Measurements from ENCODE around the gene S100PBP. TPM values are rescaled to one million over a fixed set of nuclear protein-coding genes. Genes with fewer than 3 reads are reported as not detected.
"Not testable (repeated sequence)": the region's sequence is repeated elsewhere in the genome, so short reads cannot be mapped to it uniquely, and the experiment has no call there.

Gene S100PBP
- total and polyA plus RNA-seq, 7 donors = 3.9 to 18.1 (median 9.7) TPM

DNA sequence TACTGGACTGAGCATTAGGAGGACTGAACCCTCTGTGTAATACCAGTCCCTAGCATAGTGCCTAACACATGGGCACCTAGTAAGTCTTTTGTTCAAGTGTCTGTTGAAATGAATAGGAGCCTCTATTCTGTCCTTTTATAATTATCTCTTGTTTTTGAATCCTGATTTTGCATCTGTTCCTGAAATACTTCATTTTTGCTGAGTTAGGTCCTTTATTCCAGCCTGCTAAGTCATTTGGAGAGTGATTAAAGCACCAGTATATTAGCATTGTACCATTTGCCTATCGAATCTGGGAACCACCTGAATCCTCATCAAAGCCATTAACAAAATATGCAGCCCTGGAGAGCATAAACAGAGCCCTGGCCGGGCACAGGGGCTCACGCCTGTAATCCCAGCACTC lies 32.6 kb upstream of the S100PBP start:
- no peaks in the 10 kb centered on the region for H3K9me3 ChIP-seq
- no peaks in the 10 kb centered on the region for H3K27me3 ChIP-seq (ENCODE audit: insufficient read depth in 3 of 3, low read length in 2 of 3)
- 90 to 97% (median 90%) methylated on average over 3 of the region's 3 CpGs for WGBS, 3 donors
- no peak overlapping the region for H3K27ac ChIP-seq
- intact Hi-C loops (cut with DNase I) = no loop called here
- no peak for ATAC-seq
- no peak for DNase-seq
- H3K36me3 ChIP-seq (ENCODE audit: insufficient read depth in 1 of 2, low read depth in 1 of 2) = peaks cover 21 to 100% of the 10 kb centered on the region in 2 donors
- H3K4me1 ChIP-seq = no peaks in the 10 kb centered on the region
- TF ChIP-seq, protein P1, sequence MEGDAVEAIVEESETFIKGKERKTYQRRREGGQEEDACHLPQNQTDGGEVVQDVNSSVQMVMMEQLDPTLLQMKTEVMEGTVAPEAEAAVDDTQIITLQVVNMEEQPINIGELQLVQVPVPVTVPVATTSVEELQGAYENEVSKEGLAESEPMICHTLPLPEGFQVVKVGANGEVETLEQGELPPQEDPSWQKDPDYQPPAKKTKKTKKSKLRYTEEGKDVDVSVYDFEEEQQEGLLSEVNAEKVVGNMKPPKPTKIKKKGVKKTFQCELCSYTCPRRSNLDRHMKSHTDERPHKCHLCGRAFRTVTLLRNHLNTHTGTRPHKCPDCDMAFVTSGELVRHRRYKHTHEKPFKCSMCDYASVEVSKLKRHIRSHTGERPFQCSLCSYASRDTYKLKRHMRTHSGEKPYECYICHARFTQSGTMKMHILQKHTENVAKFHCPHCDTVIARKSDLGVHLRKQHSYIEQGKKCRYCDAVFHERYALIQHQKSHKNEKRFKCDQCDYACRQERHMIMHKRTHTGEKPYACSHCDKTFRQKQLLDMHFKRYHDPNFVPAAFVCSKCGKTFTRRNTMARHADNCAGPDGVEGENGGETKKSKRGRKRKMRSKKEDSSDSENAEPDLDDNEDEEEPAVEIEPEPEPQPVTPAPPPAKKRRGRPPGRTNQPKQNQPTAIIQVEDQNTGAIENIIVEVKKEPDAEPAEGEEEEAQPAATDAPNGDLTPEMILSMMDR (IDR thresholded peaks at IDR 0.05) = no peak
- no peak overlapping the region for H3K4me3 ChIP-seq

DNA sequence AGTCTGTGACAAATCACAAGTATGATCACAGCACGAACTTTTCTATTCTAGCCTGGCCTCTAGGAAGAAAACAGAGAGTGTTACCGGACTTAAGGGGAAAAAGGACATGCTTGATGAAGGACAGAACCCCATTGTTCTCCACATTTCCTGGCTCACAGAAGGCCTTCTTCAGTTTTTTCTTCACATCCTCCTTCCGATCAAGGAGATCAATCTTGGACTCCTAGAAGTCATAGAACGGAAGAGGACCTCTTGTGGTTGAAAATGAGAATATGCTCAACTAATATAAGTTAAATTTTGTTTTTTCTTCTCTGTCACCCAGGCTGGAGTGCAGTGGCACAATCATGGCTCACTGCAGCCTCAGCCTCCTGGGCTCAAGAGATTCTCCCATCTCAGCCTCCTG lies 30.6 kb upstream of the S100PBP start:
- peaks cover 24 to 99% of the 10 kb centered on the region in 2 donors for H3K36me3 ChIP-seq (ENCODE audit: insufficient read depth in 1 of 2, low read depth in 1 of 2)
- intact Hi-C loops (cut with DNase I) = no loop called here
- no peak overlapping the region for H3K4me3 ChIP-seq
- no peaks in the 10 kb centered on the region for H3K9me3 ChIP-seq
- 64 to 78% (median 69%) methylated on average over 4 of the region's 4 CpGs for WGBS, 3 donors
- DNase-seq (no peak), ATAC-seq (no peak)
- no peak overlapping the region for H3K27ac ChIP-seq
- H3K4me1 ChIP-seq = no peaks in the 10 kb centered on the region
- TF ChIP-seq, protein P1 (IDR thresholded peaks at IDR 0.05) = no peak
- no peaks in the 10 kb centered on the region for H3K27me3 ChIP-seq (ENCODE audit: insufficient read depth in 3 of 3, low read length in 2 of 3)

DNA sequence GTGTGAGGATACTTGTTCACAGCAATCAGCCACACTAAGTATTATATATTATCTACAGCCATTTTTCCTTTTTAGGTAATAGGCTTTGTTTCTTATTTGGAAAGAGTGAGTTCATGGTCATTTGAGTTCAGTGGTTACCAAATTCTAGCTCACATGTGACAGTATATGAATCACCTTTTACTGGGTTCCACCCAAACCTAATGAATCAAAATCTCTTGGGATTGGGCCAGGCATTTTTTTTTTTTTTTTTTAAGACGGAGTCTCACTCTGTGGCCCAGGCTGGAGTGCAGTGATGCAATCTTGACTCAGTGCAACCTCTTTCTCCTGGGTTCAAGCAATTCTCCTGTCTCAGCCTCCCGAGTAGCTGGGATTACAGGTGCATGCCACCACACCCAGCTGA lies 28.1 kb upstream of the S100PBP start:
- intact Hi-C loops (cut with DNase I); H3K27me3 ChIP-seq (ENCODE audit: insufficient read depth in 3 of 3, low read length in 2 of 3); H3K27ac ChIP-seq; H3K4me1 ChIP-seq; H3K4me3 ChIP-seq; DNase-seq; H3K9me3 ChIP-seq: not testable (repeated sequence)
- WGBS, 3 donors = 55 to 72% (median 66%) methylated on average over 2 of the region's 2 CpGs
- ATAC-seq = peak; percentile 63 to 85 (median 78)
- H3K36me3 ChIP-seq (ENCODE audit: insufficient read depth in 1 of 2, low read depth in 1 of 2) = peaks cover 20 to 95% of the 10 kb centered on the region in 2 donors

DNA sequence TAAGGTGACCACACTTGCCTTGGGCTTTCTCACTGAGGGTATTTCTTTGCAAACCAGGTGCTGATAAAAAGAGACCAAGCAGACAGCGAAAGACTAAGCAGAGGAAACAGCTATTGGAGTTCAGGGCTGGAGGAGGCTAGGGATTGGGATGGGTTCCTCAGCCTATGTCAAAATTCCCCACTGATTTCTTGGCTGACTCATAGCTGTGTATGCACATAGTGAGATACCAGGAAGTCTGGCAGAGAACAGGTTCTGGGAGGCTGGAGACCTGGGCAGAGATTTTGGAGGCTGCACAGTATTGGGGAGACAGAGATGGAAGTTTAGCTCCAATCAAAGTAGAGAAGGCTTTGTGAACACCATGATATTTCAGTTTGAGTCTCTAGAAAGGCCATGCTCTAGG lies 25.6 kb upstream of the S100PBP start:
- H3K9me3 ChIP-seq = no peaks in the 10 kb centered on the region
- TF ChIP-seq, protein P1 (IDR thresholded peaks at IDR 0.05) = no peak
- DNase-seq = no peak
- peaks cover 10 to 93% of the 10 kb centered on the region in 2 donors for H3K36me3 ChIP-seq (ENCODE audit: insufficient read depth in 1 of 2, low read depth in 1 of 2)
- H3K4me1 ChIP-seq = no peaks in the 10 kb centered on the region
- no peak overlapping the region for H3K4me3 ChIP-seq
- intact Hi-C loops (cut with DNase I) = no loop called here
- ATAC-seq = no peak
- no peaks in the 10 kb centered on the region for H3K27me3 ChIP-seq (ENCODE audit: insufficient read depth in 3 of 3, low read length in 2 of 3)
- 93 to 96% (median 96%) methylated on average over 1 of the region's 1 CpG for WGBS, 3 donors
- no peak overlapping the region for H3K27ac ChIP-seq

DNA sequence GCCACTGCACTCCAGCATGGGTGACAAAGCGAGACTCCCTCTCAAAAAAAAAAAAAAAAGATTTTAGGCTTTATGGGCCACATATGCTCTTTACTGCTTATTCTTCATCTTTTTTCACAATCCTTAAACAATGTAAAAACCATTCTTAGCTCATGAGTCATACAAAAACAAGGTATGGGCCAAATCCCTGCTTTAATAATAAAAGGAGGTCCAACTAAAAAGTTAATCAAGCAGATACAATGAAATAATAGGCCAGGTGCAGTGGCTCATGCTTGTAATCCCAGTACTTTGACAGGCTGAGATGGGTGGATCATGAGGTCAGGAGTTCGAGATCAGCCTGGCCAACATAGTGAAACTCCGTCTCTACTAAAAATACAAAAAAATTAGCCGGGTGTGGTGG lies 21.7 kb upstream of the S100PBP start:
- H3K4me3 ChIP-seq; H3K27ac ChIP-seq; H3K9me3 ChIP-seq; H3K27me3 ChIP-seq (ENCODE audit: insufficient read depth in 3 of 3, low read length in 2 of 3); DNase-seq; intact Hi-C loops (cut with DNase I); H3K4me1 ChIP-seq; ATAC-seq: not testable (repeated sequence)
- WGBS, 3 donors = 90 to 98% (median 94%) methylated on average over 4 of the region's 4 CpGs
- peaks cover 25 to 94% of the 10 kb centered on the region in 2 donors for H3K36me3 ChIP-seq (ENCODE audit: insufficient read depth in 1 of 2, low read depth in 1 of 2)

DNA sequence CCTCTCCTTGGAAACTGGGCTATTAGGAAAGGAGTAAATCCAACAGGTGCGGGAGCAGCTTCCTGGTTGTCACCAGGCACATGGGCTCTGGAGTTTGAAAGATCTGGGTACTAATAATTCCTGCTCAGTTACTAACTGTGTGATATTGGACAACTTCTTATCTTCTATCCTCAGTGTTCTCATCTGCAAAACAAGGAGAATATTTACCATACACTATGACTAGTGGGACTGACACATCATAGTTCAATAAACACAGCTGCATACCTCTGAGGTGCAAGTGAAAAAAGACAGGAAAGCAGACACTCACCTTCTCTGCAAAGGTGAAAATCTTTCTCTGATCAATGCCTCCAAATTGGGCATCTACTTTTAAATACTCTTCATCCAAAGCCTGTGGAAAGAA lies 20.0 kb upstream of the S100PBP start:
- intact Hi-C loops (cut with DNase I) = no loop called here
- Histone ChIP-seq H3K27ac (no peak overlapping the region), H3K4me3 (no peak overlapping the region), H3K27me3 (ENCODE audit: insufficient read depth in 3 of 3, low read length in 2 of 3) (no peaks in the 10 kb centered on the region), H3K36me3 (ENCODE audit: insufficient read depth in 1 of 2, low read depth in 1 of 2) (peaks cover 21 to 91% of the 10 kb centered on the region in 2 donors), H3K4me1 (no peaks in the 10 kb centered on the region), H3K9me3 (no peaks in the 10 kb centered on the region)
- 82 to 91% (median 84%) methylated on average over 1 of the region's 1 CpG for WGBS, 3 donors
- DNase-seq (no peak), ATAC-seq (no peak)
- TF ChIP-seq, protein P1 (IDR thresholded peaks at IDR 0.05) = no peak
